H1 (cell line): ENCODE data around the gene CSNK2A3. TPM values are rescaled to one million over a fixed set of nuclear protein-coding genes. Genes with fewer than 3 reads are reported as not detected.

Experiments
- CTCF ChIA-PET: fragments of 300-600 bp; sonication (Branson Sonifier 250); formaldehyde crosslinking; loops from one replicate; lab custom pipeline; 2021; ENCODE audit not compliant: partially characterized antibody; lab: Charles Lee
- POLR2A ChIA-PET: fragments of 300-600 bp; sonication (Branson Sonifier 250); formaldehyde crosslinking; loops from one replicate; lab custom pipeline; 2021; ENCODE audit warnings: inconsistent platforms; ENCODE audit not compliant: partially characterized antibody; lab: Charles Lee
- DNase-seq, 2 experiments: peaks; one replicate each; pipeline versions ENCODE4 v3.0.0 to v3.0.0-alpha.2; 2010 to 2022; ENCODE audit warnings: low spot score in 2 of 2, low read depth in 1 of 2, mixed read lengths in 1 of 2
- FAIRE-seq: peaks from 2 replicates; lab custom pipeline; 2011; peaks lifted over from hg19 to GRCh38; lab: Jason Lieb, UNC
- H2AFZ ChIP-seq: 2 replicates; pipeline ENCODE4 v1.8.1; 2012; ENCODE audit warnings: low read length, inconsistent platforms
- H2AK5ac ChIP-seq: 2 replicates; pipeline ENCODE4 v1.6.1; 2013; ENCODE audit warnings: low read depth, low read length
- H2BK120ac ChIP-seq: replicated peaks from 2 replicates; pipeline ENCODE3; 2013; ENCODE audit warnings: low read depth, low read length, inconsistent platforms
- H2BK12ac ChIP-seq: 2 replicates; pipeline ENCODE4 v1.6.1; 2013; ENCODE audit warnings: low read depth, low read length
- H2BK15ac ChIP-seq: 2 replicates; pipeline ENCODE4 v1.6.1; 2013; ENCODE audit warnings: low read length
- H2BK20ac ChIP-seq: 2 replicates; pipeline ENCODE4 v1.6.1; 2013; ENCODE audit warnings: low read length
- H2BK5ac ChIP-seq: 2 replicates; pipeline ENCODE4 v1.6.1; 2013; ENCODE audit warnings: low read depth, low read length
- H3K14ac ChIP-seq: 2 replicates; pipeline ENCODE4 v1.6.1; 2013; ENCODE audit warnings: inconsistent platforms; ENCODE audit not compliant: insufficient read length
- H3K18ac ChIP-seq: 2 replicates; pipeline ENCODE4 v1.6.1; 2013; ENCODE audit warnings: low read length; ENCODE audit errors: extremely low read depth
- H3K23ac ChIP-seq: 2 replicates; pipeline ENCODE4 v1.6.1; 2013; ENCODE audit warnings: inconsistent platforms; ENCODE audit not compliant: insufficient read length
- H3K23me2 ChIP-seq: 2 replicates; pipeline ENCODE4 v1.6.1; 2013; ENCODE audit warnings: low read depth, low read length
- H3K27ac ChIP-seq: 2 replicates; pipeline ENCODE4 v1.6.1; 2011; ENCODE audit warnings: low read depth, low read length, inconsistent platforms
- H3K27me3 ChIP-seq, 4 experiments: replicated peaks in 1 of 4; 1 replicate in 1 of 4; 2 replicates in 3 of 4; pipeline versions ENCODE4 v1.6.1 to v1.8.1; 2011 to 2013; ENCODE audit warnings: low read length in 3 of 4, mild to moderate bottlenecking in 3 of 4, inconsistent platforms in 2 of 4, mixed read lengths in 2 of 4, moderate library complexity in 1 of 4; ENCODE audit not compliant: control insufficient read depth in 3 of 4, insufficient read depth in 3 of 4; ENCODE audit errors: extremely low read depth in 1 of 4
- H3K36me3 ChIP-seq, 4 experiments: 2 replicates each; pipeline versions ENCODE4 v1.6.1 to v1.8.1; 2011 to 2013; ENCODE audit warnings: mild to moderate bottlenecking in 4 of 4, low read length in 3 of 4, moderate library complexity in 2 of 4, control low read depth in 1 of 4, inconsistent platforms in 1 of 4; ENCODE audit not compliant: insufficient read depth in 4 of 4, control insufficient read depth in 2 of 4
- H3K4ac ChIP-seq: replicated peaks from 2 replicates; pipeline ENCODE3; 2013; ENCODE audit warnings: low read length, low read depth, mixed read lengths, inconsistent platforms; ENCODE audit not compliant: insufficient read length
- H3K4me1 ChIP-seq, 4 experiments: replicated peaks in 1 of 4; 1 replicate in 1 of 4; 2 replicates in 3 of 4; pipeline versions ENCODE4 v1.6.1 to v1.8.1; 2011 to 2013; ENCODE audit warnings: low read length in 3 of 4, inconsistent platforms in 2 of 4, mixed read lengths in 1 of 4; ENCODE audit not compliant: insufficient read depth in 4 of 4, control insufficient read depth in 3 of 4
- H3K4me2 ChIP-seq, 2 experiments: 2 replicates each; pipeline versions ENCODE4 v1.6.1 to v1.8.1; 2011 to 2013; ENCODE audit warnings: low read depth in 2 of 2, low read length in 2 of 2, control low read depth in 1 of 2, inconsistent platforms in 1 of 2, mild to moderate bottlenecking in 1 of 2; ENCODE audit not compliant: insufficient read depth in 1 of 2
- H3K4me3 ChIP-seq, 4 experiments: fragments of 200-600, 300-600 bp in 1 of 4; sonication (generic), shearing (Covaris generic), sonication (Bioruptor Twin) in 1 of 4; 2 replicates each; pipeline versions ENCODE4 v1.5.1 to v1.8.1; 2011 to 2016; ENCODE audit warnings: low read length in 4 of 4, low read depth in 3 of 4, control low read depth in 2 of 4, inconsistent platforms in 2 of 4, mild to moderate bottlenecking in 2 of 4, mixed read lengths in 1 of 4, moderate library complexity in 1 of 4; ENCODE audit not compliant: insufficient read depth in 2 of 4; ENCODE audit errors: extremely low read depth in 1 of 4
- H3K56ac ChIP-seq: replicated peaks from 2 replicates; pipeline ENCODE3; 2013; ENCODE audit warnings: low read depth, mild to moderate bottlenecking, mixed read lengths, low read length, inconsistent platforms; ENCODE audit not compliant: insufficient read length
- H3K79me1 ChIP-seq: 2 replicates; pipeline ENCODE4 v1.6.1; 2013; ENCODE audit warnings: low read depth, low read length, control low read depth
- H3K79me2 ChIP-seq, 2 experiments: 2 replicates each; pipeline versions ENCODE4 v1.6.1 to v1.8.1; 2012 to 2013; ENCODE audit warnings: low read length in 2 of 2, mild to moderate bottlenecking in 2 of 2, inconsistent platforms in 1 of 2; ENCODE audit not compliant: insufficient read depth in 2 of 2, control insufficient read depth in 1 of 2
- H3K9ac ChIP-seq, 4 experiments: replicated peaks in 1 of 4; 1 replicate in 1 of 4; 2 replicates in 3 of 4; pipeline versions ENCODE4 v1.6.1 to v1.8.1; 2011 to 2013; ENCODE audit warnings: low read depth in 3 of 4, low read length in 3 of 4, control low read depth in 2 of 4, mild to moderate bottlenecking in 2 of 4, moderate library complexity in 2 of 4, inconsistent platforms in 1 of 4; ENCODE audit errors: extremely low read depth in 1 of 4
- H3K9me3 ChIP-seq, 2 experiments: 2 replicates each; pipeline versions ENCODE4 v1.6.1 to v1.8.1; 2012 to 2013; ENCODE audit warnings: mild to moderate bottlenecking in 2 of 2, moderate library complexity in 2 of 2, control low read depth in 1 of 2, inconsistent platforms in 1 of 2, low read depth in 1 of 2, low read length in 1 of 2, mixed read lengths in 1 of 2; ENCODE audit not compliant: insufficient read depth in 2 of 2
- H4K20me1 ChIP-seq, 2 experiments: replicated peaks in 1 of 2; 2 replicates each; pipeline versions ENCODE3 to v1.8.1; 2011 to 2013; ENCODE audit warnings: inconsistent platforms in 2 of 2, low read length in 2 of 2, mild to moderate bottlenecking in 1 of 2; ENCODE audit not compliant: insufficient read depth in 2 of 2, control insufficient read depth in 1 of 2
- H4K5ac ChIP-seq: 2 replicates; pipeline ENCODE4 v1.6.1; 2013; ENCODE audit warnings: low read length, low read depth, mixed read lengths, inconsistent platforms; ENCODE audit not compliant: insufficient read length
- H4K8ac ChIP-seq: 2 replicates; pipeline ENCODE4 v1.8.0; 2013; ENCODE audit warnings: mild to moderate bottlenecking, moderate library complexity, low read length, inconsistent platforms; ENCODE audit not compliant: insufficient read depth; ENCODE audit errors: extremely low read depth
- H4K91ac ChIP-seq: replicated peaks from 2 replicates; pipeline ENCODE3; 2013; ENCODE audit warnings: low read length, mixed read lengths, inconsistent platforms; ENCODE audit not compliant: insufficient read length
- BACH1 ChIP-seq: IDR thresholded peaks from 2 replicates; pipeline ENCODE4 v1.6.1; 2012; ENCODE audit warnings: low read length, improper control_type of control experiment
- GTF2F1 ChIP-seq: IDR thresholded peaks from 2 replicates; pipeline ENCODE4 v1.6.1; 2012; ENCODE audit warnings: low read depth, low read length, improper control_type of control experiment, borderline replicate concordance
- POLR2A ChIP-seq, 2 experiments: IDR thresholded peaks; 1 replicate in 1 of 2; 2 replicates in 1 of 2; pipeline ENCODE4 v1.6.1; 2011; ENCODE audit warnings: low read depth in 2 of 2, low read length in 2 of 2, mild to moderate bottlenecking in 2 of 2; ENCODE audit errors: control extremely low read depth in 1 of 2
- WGBS, 2 experiments: shearing (Covaris generic) in 1 of 2; methylation state at CpG; one replicate each; pipeline versions ENCODE4 v1.1.6 to v1.1.7; 2013 to 2015; ENCODE audit warnings: low lambda C conversion rate in 2 of 2, mixed read lengths in 2 of 2, inconsistent platforms in 1 of 2, low coverage in 1 of 2, missing lambda C conversion rate in 1 of 2; ENCODE audit not compliant: insufficient replicate concordance in 2 of 2, insufficient coverage in 1 of 2, insufficient read length in 1 of 2; ENCODE audit errors: extremely low coverage in 1 of 2, missing lambda C conversion rate in 1 of 2; 5-methylcytosine and 5-hydroxymethylcytosine counted together
- polyA plus RNA-seq, 7 experiments: library from polyadenylated mRNA; depleted of rRNA in 3 of 7; stranded (reverse) in 5 of 7; unstranded in 2 of 7; fragments of >200 nt in 5 of 7; fragments of 200-250 nt in 2 of 7; gene quantifications; 1 replicate in 5 of 7; 2 replicates in 1 of 7; 4 replicates in 1 of 7; pipeline versions ENCODE4 v1.2.1 to v1.2.3, GENCODE V29; 2011 to 2013; ENCODE audit warnings: missing spikeins in 2 of 7, mixed read lengths in 2 of 7
- total RNA-seq: library from RNA; stranded (reverse); fragmentation: NEBNext Ultra II Directional; extraction: Animal tissue kit (Norgen Biotek cat#: 25700); gene quantifications from 2 replicates; pipeline ENCODE4 v1.2.1, GENCODE V29; 2021

The CSNK2A3 gene
- total and polyA plus RNA-seq, 2 of the 8 experiments (the other 6 are each of a cell fraction or from before 2014, with no cell fraction given): 0.69 to 1.0 TPM

DNA sequence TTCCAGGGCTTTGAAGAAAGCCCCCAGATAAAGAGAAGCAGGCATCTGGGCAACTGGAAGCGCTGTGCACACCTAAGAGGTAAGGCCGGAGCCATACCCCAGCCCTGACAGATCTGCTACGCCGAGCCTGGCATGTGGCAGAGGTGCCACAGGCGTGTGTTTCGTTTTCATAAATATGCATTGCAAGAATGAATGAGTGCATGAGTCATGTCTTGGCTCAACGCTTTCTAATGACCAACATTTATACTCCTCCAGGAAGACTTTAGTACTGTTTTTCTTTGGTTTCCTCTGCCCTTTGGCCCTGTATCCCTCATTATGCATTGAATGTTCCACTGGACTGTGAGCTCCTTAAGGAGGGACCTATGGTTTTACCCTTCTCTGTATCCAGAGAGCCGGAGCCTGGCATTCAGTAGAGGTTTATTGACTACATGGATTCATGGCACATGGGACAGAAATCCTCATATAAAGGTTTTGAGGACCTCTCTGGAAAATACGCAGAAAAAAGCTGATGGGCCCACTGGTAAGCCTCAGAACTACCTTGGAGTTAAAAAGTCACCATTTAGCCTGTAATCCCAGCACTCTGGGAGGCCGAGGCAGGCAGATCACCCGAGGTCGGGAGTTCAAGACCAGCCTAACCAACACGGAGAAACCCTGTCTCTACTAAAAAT is 38.9 kb upstream of the CSNK2A3 start:
- H2AK5ac ChIP-seq: no peak overlapping the region
- DNase-seq: no peak
- no peak overlapping the region for H2BK20ac ChIP-seq
- H3K4me1 ChIP-seq: peaks cover 0 to 4% (median 1%) of the 10 kb centered on the region in 4 experiments; a peak in 3 of 7 replicates
- H3K9ac ChIP-seq: no peak overlapping the region
- peaks cover 0 to 2% (median 0%) of the 10 kb centered on the region in 4 experiments; a peak in 1 of 7 replicates for H3K27me3 ChIP-seq
- H3K36me3 ChIP-seq: no peaks in the 10 kb centered on the region
- H3K9me3 ChIP-seq: no peaks in the 10 kb centered on the region
- H3K79me2 ChIP-seq: no peaks in the 10 kb centered on the region
- H2BK120ac ChIP-seq: no peak overlapping the region
- H2BK5ac ChIP-seq: no peak overlapping the region
- H2AFZ ChIP-seq: no peak overlapping the region
- H4K91ac ChIP-seq: no peak overlapping the region
- H3K27ac ChIP-seq: no peak overlapping the region
- no peak overlapping the region for H3K14ac ChIP-seq
- H3K23ac ChIP-seq: no peak overlapping the region
- H3K79me1 ChIP-seq: no peaks in the 10 kb centered on the region
- no peak for TF ChIP-seq POLR2A (IDR thresholded peaks at IDR 0.05; ENCODE audit: control extremely low read depth in 1 of 2, low read depth in 2 of 2, low read length in 2 of 2)
- TF ChIP-seq BACH1: no peak
- no peak for TF ChIP-seq GTF2F1
- H4K8ac ChIP-seq: no peak overlapping the region
- POLR2A ChIA-PET: interaction anchor here (0.6 kb wide), 1 partner anchor 38 kb away, joined by 3 read pairs; no protein-coding TSS in a partner anchor
- H4K20me1 ChIP-seq: peaks cover 0 to 2% of the 10 kb centered on the region in 2 experiments
- no peak overlapping the region for H3K4me3 ChIP-seq
- H3K18ac ChIP-seq: no peak overlapping the region
- H2BK12ac ChIP-seq: no peak overlapping the region
- 91% methylated on average over 13 of the region's 13 CpGs; no CpG with 5 or more reads in 1 of the 2 experiments for WGBS, 2 experiments
- CTCF ChIA-PET: interaction anchor here (0.6 kb wide), 1 partner anchor 232 kb away, joined by 3 read pairs; no protein-coding TSS in a partner anchor
- no peak overlapping the region for H3K56ac ChIP-seq
- no peak overlapping the region for H4K5ac ChIP-seq
- FAIRE-seq: no peak
- H3K4ac ChIP-seq: no peak overlapping the region
- H3K4me2 ChIP-seq: no peak overlapping the region
- no peak overlapping the region for H2BK15ac ChIP-seq
- no peaks in the 10 kb centered on the region for H3K23me2 ChIP-seq
